T-helper 22 cell (primary cell): ENCODE results near the gene CISTR.
"Not testable (repeated sequence)": the region's sequence is repeated elsewhere in the genome, so short reads cannot be mapped to it uniquely, and the experiment has no call there.

Experiments used
- DNase-seq: peaks from one replicate; pipeline ENCODE4 v3.0.0-alpha.2; 2020; ENCODE audit warnings: low read depth

The CISTR gene

DNA sequence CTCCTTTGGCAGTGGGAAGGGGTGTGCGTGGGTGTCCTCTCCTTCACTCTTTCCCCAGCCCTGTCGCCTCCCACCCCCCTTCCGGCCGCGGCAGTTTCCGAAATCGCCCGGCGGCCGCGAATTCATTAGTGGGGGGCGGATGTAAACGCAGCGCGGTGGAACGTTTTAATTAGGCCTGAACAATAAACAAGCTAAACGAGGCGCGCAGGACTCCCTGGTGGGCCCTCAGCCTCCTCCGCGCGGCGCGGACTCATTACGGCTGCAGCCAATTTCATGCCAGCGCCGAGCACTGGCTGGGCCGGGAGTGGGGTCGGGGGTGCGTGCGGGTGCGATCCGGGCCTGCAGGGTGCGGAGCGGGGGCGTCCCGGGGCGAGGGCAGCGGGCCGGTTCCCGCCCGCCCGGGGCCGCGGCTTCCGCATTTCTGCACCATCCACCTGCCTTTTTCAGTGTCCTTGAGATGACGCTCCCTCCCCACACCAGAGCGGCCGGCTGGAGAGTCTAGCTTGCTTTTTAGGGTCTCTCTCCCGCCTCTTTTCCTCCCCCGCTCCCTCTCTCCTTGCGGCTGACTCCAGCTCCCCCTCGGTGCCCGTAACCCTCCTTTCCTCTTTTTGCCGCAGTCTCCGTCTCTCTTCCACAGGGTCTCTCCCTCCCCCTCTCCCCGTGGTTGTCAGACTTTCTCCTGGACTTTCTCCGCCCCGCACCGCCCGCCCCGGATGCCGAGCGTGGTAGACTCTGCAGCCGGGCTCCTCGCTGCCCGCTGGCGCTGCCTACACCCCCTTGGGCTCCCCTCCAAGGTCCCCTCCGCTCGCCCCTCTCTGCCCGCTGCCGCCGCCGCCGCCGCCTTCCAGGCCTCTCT is at the start of gene CISTR:
CISTR (minus strand) TSS at position 644 of the 856 bp plus-strand sequence.
- no peak for DNase-seq

DNA sequence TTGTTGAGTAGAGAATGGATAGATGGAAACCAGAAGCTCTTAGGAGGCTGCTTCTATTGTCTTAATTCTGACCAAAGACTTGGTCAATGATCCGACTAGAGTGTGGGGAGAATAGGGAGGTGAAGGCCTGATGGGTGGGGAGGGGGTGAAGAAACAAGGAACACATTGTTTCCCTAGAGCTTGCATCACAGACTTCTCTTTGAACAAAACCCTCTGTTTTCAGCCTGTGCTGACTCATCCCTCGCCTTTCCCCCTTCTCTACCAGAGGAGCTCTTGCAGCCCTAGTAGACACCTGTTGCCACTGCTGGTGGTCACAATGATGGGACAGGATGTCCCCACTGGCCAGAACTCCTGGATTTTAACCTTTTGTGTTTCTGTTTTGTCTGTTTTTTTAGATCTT is 46.8 kb upstream of the CISTR start:
- no peak for DNase-seq

- no peak for DNase-seq
Observed at GRCh38 chr12:53795927-53796326, 44.1 kb upstream of the CISTR start.

DNA sequence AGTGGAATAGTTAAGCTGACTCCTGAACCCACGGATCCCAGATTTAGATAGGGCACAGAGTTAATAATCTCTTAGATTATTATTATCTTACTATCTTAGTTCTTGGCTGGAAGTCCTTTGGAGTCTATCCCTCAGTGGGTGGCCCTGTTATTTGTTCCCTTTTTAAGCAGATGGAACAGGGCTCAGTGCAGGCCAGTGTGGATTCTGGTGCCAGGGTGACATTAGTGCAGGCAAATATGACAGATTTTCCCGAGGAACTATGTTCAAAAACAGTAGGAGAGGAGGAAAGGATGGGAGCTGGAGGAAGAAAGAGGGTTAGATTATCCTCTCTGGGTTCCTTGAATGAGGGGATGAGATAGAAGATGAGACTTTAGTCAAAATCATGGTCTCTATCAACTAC is 41.4 kb upstream of the CISTR start:
- no peak for DNase-seq

DNA sequence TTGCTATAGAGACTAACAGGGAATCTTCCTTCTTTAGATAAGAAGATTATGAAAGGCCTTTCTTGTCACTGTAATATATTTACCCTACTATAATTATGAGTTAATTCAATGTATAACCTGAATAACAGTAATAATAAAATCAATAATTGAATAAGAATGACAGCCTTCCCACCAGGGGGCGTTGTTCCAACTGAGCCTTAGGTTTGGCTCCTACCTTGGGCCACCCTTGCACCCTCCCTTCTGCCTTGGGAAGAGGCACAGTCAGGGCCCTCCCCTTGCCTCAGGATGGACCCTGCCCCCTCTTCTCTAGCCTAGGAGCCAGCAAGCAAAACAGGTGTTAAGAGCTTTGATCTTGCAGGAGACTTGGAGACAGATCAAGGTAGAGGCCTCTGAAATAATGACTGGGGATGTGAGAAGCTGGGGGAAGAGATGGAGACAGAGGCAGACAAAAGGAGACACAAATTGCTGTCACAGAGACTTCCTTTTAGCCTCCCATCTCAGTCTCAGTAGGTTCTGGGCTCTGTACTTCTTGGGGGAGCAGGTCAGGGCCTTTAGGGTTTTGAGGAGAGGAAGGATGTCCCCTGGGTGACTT is 40.1 kb upstream of the CISTR start:
- DNase-seq: no peak

GRCh38 chr12:53789570-53789969 is 37.8 kb upstream of the CISTR start:
- DNase-seq: no peak

GRCh38 chr12:53788892-53789291 is 37.1 kb upstream of the CISTR start:
- DNase-seq: no peak

DNA sequence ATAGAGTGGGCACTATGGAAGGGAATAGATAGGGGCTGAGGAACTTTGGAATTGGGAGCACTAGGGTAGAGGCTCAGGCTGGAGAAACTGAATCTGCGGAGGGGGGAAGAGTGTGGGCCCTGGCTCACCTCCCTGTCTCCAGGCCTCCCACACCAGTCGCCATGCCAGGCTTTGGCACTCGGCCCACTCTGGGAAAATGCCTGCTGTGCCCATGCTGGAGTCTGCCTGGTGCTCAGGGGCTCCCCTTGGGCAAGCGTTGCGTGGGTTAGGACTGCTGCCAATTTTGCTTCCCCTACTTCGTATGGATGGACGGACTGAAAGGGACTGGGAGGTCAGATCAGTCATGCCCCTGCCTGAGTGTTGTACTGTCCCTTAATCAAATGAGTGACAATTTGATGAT is 34.6 kb upstream of the CISTR start:
- DNase-seq: no peak

- DNase-seq: no peak
Observed at GRCh38 chr12:53785161-53785560, 33.4 kb upstream of the CISTR start.

GRCh38 chr12:53782093-53782703 is 30.4 kb upstream of the CISTR start:
- no peak for DNase-seq

DNA sequence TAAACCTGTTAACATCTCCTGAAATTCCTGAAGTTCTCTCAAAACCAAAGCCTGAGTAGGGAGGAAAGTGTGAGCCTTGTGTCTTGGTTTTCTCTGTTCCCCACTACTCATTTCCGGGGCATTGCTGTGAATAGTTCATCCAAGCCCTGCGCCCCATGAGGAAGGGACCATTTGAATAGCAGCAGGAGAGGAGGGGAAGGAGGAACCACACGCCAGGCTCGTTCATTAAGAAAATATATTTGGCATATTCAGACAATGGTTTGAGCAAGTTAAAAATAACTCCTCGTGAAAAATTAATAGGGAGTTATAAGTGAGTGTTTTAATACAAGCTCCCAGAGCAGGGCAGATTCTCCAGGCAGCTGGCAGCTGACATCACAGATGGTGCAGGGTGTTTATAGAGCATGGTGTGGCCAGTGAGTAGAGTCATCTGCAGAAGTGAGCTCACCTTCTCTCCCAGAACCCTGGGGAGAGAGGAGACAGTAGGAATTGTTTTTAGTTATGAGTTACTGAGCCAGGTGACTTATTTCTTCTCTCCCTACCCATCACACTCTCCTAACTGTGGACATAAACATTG is 29.5 kb upstream of the CISTR start:
- no peak for DNase-seq

- DNase-seq: no peak
Observed at GRCh38 chr12:53780323-53780722, 28.5 kb upstream of the CISTR start.

- not testable (repeated sequence) for DNase-seq
Observed at GRCh38 chr12:53779679-53780078, 27.9 kb upstream of the CISTR start.

DNA sequence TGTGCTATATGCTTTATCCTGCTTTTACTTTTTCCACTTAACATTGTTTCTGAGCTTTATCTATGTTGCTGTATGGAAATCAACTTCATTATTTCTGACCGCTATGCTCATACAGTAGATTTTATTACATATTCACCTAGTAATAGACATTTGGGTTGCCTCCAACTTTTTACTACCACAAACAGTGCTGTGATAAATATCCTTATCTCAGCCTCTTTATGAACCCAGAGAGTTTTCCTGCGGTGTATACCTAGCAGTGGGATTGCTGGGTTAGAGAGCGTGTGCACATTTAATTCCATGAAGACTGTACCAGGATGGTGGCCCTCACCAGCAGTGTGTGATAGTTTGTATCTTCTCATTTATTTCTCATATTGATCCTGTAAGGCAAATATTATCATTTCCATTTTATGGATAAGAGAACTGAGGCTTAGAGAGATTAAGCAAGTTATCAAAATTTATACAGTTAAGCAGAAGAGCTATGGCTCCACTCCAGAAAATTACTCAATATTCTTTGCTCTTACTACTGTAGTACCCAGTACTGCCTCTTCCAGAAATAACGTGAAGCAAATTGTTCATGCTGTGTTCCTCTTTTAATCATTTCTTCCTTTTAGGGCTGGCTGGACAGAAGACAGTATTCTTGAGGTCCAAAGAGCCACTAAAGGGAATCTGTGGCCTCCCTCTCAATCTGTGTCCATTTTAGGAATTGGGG is 26.3 kb upstream of the CISTR start:
- DNase-seq: no peak

DNA sequence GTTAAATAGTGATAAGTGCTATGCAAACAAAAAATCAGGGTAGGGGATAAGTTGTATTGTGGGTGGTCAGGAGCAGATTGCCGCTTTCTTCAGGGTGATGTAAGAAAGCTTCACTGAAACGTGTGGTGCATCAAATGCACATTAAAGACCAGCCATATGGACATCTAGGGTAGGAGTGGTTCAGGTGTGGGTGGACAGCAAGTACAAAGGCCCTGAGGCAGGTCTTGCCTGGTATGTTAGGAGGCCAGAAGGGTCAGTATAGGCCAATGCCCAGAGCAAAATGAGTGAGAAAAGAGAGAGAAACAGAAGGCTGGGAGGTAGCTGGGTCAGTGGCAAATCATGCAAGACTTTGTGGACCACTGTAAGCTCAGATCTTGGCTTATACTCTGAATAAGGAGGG is 25.6 kb upstream of the CISTR start:
- no peak for DNase-seq

- DNase-seq: no peak
Observed at GRCh38 chr12:53776872-53777271, 25.1 kb upstream of the CISTR start.

- no peak for DNase-seq
Observed at GRCh38 chr12:53775478-53776145, 23.8 kb upstream of the CISTR start.

GRCh38 chr12:53770281-53770680 is 18.5 kb upstream of the CISTR start:
- DNase-seq: no peak

GRCh38 chr12:53768976-53769375 is 17.2 kb upstream of the CISTR start:
- no peak for DNase-seq

DNA sequence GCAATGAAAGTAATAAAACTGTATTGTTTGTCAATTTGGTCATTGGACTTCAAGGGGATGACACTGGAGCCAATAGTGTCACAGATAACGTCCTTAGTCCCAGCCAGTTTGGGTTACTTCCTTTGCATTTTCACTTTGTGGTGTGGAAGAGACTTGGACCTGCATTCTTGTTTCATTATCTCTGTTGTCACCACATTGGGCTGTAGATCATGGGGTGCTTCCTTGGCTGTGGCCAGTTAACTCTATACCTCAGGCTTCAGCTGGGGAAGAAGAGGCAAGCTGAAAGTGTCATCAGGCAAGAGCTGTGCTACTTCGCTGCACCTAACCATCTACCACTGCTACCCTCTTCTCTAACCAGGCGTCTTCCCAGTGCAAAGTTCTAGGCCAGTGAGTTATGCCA is 15.1 kb upstream of the CISTR start:
- DNase-seq: no peak

DNA sequence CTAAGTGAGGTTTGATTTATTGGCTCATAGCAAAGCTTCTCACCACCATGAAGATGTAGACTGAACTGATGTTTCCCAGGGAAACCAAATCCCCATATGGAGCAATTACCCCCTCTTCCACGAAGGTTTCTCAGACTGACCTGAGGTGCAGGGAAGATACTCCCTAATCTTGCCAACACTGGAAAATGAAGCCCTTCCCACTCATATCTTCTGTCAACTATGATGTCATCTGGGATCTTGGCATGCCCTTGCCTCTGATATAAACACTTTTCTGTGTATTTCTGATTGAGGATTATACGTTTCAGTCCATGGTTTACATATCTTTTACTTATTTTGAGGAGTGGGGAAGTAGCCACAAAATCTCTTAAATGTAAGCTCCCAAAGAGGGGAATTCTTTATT is 14.1 kb upstream of the CISTR start:
- no peak for DNase-seq

- DNase-seq: no peak
Observed at GRCh38 chr12:53764615-53765014, 12.8 kb upstream of the CISTR start.
